Measurements from ENCODE around the gene EIF2S3.

Gene EIF2S3

GRCh38 chrX:24110069-24110468, 55.3 kb downstream of the EIF2S3 start:
- no peak overlapping the region for H3K4me3 ChIP-seq (ENCODE audit: low read length)
- no peak for TF ChIP-seq CTCF (conservative IDR thresholded peaks at IDR 0.05; ENCODE audit: low read length)
- DNase-seq (ENCODE audit: low read depth), result no peak

GRCh38 chrX:24113181-24113580, 58.4 kb downstream of the EIF2S3 start:
- no peak overlapping the region for H3K4me3 ChIP-seq (ENCODE audit: low read length)
- DNase-seq (ENCODE audit: low read depth), result peak; percentile 66
- no peak for TF ChIP-seq CTCF (conservative IDR thresholded peaks at IDR 0.05; ENCODE audit: low read length)

GRCh38 chrX:24117258-24117657, 62.5 kb downstream of the EIF2S3 start:
- H3K4me3 ChIP-seq (ENCODE audit: low read length), result peak overlapping the region; percentile 5; the same call in 1 of the 2 replicates
- DNase-seq (ENCODE audit: low read depth), result peak; percentile 74
- TF ChIP-seq CTCF (conservative IDR thresholded peaks at IDR 0.05; ENCODE audit: low read length), result no peak

DNA sequence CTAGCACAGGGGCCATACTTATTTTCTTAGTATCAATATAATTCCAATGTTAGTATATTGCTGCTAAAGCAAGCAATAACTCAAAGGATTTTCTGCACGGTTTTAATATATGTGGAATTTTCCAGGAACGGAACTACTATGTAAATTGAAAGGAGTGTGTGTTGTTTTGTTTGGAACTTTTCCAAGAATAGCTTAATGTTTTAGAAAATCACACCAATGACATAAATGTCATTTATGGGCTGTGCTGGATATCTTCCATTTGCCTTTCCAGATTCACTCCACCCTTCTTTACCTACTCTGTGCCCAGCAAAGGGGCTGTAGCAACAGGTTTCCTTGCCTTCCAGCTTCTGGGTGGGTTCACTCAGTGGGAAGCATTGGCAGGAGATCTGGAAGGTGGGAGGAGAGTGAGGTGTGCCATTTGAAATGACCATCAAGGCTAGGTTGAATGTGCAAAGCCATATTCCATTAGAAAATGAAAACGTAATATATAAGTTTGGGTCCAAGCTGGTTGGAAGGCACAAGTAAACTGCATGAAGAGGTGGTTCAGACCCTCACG, 69.6 kb downstream of the EIF2S3 start:
- H3K4me3 ChIP-seq (ENCODE audit: low read length), result no peak overlapping the region
- TF ChIP-seq CTCF (conservative IDR thresholded peaks at IDR 0.05; ENCODE audit: low read length), result no peak
- DNase-seq (ENCODE audit: low read depth), result no peak

- no peak for TF ChIP-seq CTCF (conservative IDR thresholded peaks at IDR 0.05; ENCODE audit: low read length)
- DNase-seq (ENCODE audit: low read depth), result no peak
- H3K4me3 ChIP-seq (ENCODE audit: low read length), result no peak overlapping the region
Observed at GRCh38 chrX:24125028-24125612, 70.4 kb downstream of the EIF2S3 start.
